BLaER1 treated with 17β-estradiol and CSF1 and Interleukin-3, amounts not matched to agents 10 nM and 100 nM (cell line): Measurements from ENCODE around the gene IGF2BP3.

Experiments used
- H3K27ac ChIP-seq, 11 experiments: shearing (Covaris generic); formaldehyde crosslinking; 2 replicates each; pipeline ENCODE4 v1.8.1; 2022
- H3K27me3 ChIP-seq, 11 experiments: shearing (Covaris generic); formaldehyde crosslinking; 2 replicates each; pipeline ENCODE4 v1.8.1; 2022
- H3K36me3 ChIP-seq, 11 experiments: shearing (Covaris generic); formaldehyde crosslinking; 2 replicates each; pipeline ENCODE4 v1.8.1; 2022
- H3K4me1 ChIP-seq, 10 experiments: shearing (Covaris generic); formaldehyde crosslinking; 2 replicates each; pipeline ENCODE4 v1.8.1; 2022
- H3K4me2 ChIP-seq, 11 experiments: shearing (Covaris generic); formaldehyde crosslinking; 2 replicates each; pipeline ENCODE4 v1.8.1; 2022
- H3K4me3 ChIP-seq, 10 experiments: shearing (Covaris generic); formaldehyde crosslinking; 2 replicates each; pipeline ENCODE4 v1.8.1; 2022
- H3K9ac ChIP-seq, 11 experiments: shearing (Covaris generic); formaldehyde crosslinking; 2 replicates each; pipeline ENCODE4 v1.8.1; 2022
- H3K9me3 ChIP-seq, 11 experiments: shearing (Covaris generic); formaldehyde crosslinking; replicated peaks in 1 of 11; 2 replicates each; pipeline ENCODE4 v1.8.1; 2022
- H4K20me1 ChIP-seq, 11 experiments: shearing (Covaris generic); formaldehyde crosslinking; 2 replicates each; pipeline ENCODE4 v1.8.1; 2022
- Cebpa-rat ChIP-seq, 11 experiments: shearing (Covaris generic); IDR thresholded peaks; 2 replicates each; pipeline ENCODE4 v1.8.1; 2022

The IGF2BP3 gene

DNA sequence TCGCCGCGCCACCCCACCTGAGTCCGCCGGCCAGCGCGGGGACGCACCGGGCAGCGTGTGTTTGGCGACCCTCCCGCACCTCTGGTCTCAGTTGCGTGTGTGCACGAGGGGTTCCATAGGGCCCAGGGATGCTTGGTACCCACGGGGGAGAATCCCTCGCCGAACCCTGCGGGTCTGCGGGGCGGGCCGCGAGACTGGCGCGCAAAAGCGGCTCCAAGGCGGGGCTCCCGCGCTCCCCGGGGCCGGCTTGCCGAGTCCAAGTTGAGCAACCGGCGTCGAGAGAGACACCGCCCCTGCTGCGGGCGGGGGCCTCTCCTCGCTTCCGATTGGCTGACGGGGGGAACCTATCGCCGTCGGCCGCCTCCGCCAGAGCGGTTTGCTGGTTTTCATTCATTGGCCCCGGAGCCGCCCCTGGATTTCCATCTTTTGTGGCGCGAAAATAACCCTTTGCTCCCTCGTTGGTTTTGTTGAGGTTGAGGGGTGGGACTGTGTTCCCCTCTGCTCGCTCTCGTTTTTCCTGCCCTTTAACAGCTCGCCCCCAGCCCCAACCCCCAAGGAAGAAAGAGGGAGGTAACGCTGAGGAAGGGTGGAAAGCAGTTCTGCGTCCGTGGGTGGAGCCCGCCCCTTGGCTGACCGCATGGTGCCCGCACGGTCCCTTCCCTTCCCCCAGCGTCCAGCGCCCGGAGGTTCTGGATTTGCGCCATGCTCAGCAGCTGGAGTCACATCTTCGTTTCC, 4.0 kb upstream of the IGF2BP3 start:
- Histone ChIP-seq H3K9ac (peak overlapping the region in 9 of 11 experiments; percentile 18 to 60 (median 46); a peak in 8 of 22 replicates), H3K4me1 (peaks cover 23 to 32% (median 27%) of the 10 kb centered on the region in 10 experiments), H3K27me3 (peaks cover 95 to 98% (median 96%) of the 10 kb centered on the region in 11 experiments), H3K36me3 (no peaks in the 10 kb centered on the region), H3K4me3 (peak overlapping the region; percentile 42 to 68 (median 52)), H3K9me3 (peaks cover 0 to 4% (median 0%) of the 10 kb centered on the region in 11 experiments; a peak in 2 of 22 replicates), H3K27ac (peak overlapping the region in 3 of 11 experiments; percentile 14 to 45 (median 24); a peak in 2 of 22 replicates), H4K20me1 (peaks cover 0 to 70% (median 45%) of the 10 kb centered on the region in 11 experiments; a peak in 19 of 22 replicates), H3K4me2 (peak overlapping the region; percentile 74 to 98 (median 93))
- peak in 7 of 11 experiments; percentile 37 to 84 (median 46); a peak in 9 of 22 replicates for TF ChIP-seq Cebpa-rat (IDR thresholded peaks at IDR 0.05)

GRCh38 chr7:23473844-23474093, 3.5 kb upstream of the IGF2BP3 start:
- peak overlapping the region; percentile 42 to 68 (median 52) for H3K4me3 ChIP-seq

DNA sequence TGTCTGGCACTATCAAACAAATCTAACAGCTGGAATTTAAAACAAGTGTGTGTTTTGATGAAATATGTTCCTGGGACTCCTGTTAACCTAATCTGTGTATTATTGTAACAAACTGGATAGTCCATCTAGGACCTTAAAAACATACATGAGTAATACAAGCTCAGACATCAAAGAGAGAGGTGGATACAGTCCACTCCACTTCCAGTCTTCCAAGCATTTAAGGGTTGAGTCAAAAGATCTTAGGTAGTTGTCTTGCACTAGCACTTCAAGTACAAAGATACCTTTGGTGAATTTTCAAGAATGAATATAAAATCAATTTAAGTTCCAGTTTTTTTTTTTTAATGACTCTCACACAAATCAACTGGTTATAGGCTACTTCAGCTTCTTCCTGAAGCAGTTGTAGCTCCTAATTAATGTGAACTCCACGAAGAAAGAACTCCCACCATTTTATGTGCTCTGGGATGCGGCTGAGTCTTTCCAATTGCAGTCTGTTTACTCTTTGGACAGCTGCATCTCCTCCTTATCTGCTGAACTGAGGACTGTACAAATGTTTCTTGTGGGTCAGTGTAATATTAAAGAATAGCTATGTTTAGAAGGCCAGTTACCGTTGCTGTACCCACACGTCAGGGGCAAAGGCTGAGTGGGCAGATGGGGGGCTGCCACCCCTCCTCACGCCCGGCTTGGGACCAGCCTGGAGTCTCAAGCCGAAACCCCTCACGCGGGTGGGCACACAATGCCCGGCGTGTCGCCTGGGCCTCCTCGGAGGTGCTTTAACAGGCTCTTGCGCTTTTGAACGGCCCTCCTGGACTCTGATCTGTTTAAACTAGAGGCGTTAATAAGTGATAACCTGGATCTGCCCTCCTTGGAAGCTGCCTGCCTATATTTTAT, 2.9 kb upstream of the IGF2BP3 start:
- no peak for TF ChIP-seq Cebpa-rat (IDR thresholded peaks at IDR 0.05)
- H3K36me3 ChIP-seq: no peaks in the 10 kb centered on the region
- H3K4me3 ChIP-seq: peak overlapping the region; percentile 42 to 68 (median 52); a peak in 15 of 20 replicates
- H3K9ac ChIP-seq: peak overlapping the region in 3 of 11 experiments; percentile 45 to 60 (median 49); a peak in 2 of 22 replicates
- peak overlapping the region; percentile 74 to 98 (median 93); a peak in 20 of 22 replicates for H3K4me2 ChIP-seq
- peaks cover 0 to 4% (median 0%) of the 10 kb centered on the region in 11 experiments; a peak in 2 of 22 replicates for H3K9me3 ChIP-seq
- peaks cover 95 to 98% (median 96%) of the 10 kb centered on the region in 11 experiments for H3K27me3 ChIP-seq
- peaks cover 0 to 81% (median 55%) of the 10 kb centered on the region in 11 experiments; a peak in 19 of 22 replicates for H4K20me1 ChIP-seq
- peaks cover 34 to 42% (median 37%) of the 10 kb centered on the region in 10 experiments for H3K4me1 ChIP-seq
- no peak overlapping the region; a peak in 1 of 22 replicates for H3K27ac ChIP-seq

More at GRCh38 chr7:23473844-23474093, 3.5 kb upstream of the IGF2BP3 start:
- peaks cover 0 to 75% (median 50%) of the 10 kb centered on the region in 11 experiments; a peak in 19 of 22 replicates for H4K20me1 ChIP-seq
- no peak for TF ChIP-seq Cebpa-rat (IDR thresholded peaks at IDR 0.05)
- H3K27ac ChIP-seq: peak overlapping the region in 3 of 11 experiments; percentile 14 to 45 (median 24); a peak in 2 of 22 replicates
- peak overlapping the region in 9 of 11 experiments; percentile 18 to 60 (median 46); a peak in 8 of 22 replicates for H3K9ac ChIP-seq
- no peaks in the 10 kb centered on the region for H3K36me3 ChIP-seq
- H3K4me2 ChIP-seq: peak overlapping the region; percentile 74 to 98 (median 93)
- H3K4me1 ChIP-seq: peaks cover 28 to 37% (median 32%) of the 10 kb centered on the region in 10 experiments
- peaks cover 95 to 98% (median 96%) of the 10 kb centered on the region in 11 experiments for H3K27me3 ChIP-seq
- peaks cover 0 to 4% (median 0%) of the 10 kb centered on the region in 11 experiments; a peak in 2 of 22 replicates for H3K9me3 ChIP-seq

- Histone ChIP-seq H3K36me3 (no peaks in the 10 kb centered on the region), H3K9ac (no peak overlapping the region), H3K4me3 (no peak overlapping the region), H3K4me1 (peaks cover 36 to 49% (median 42%) of the 10 kb centered on the region in 10 experiments), H3K9me3 (peaks cover 0 to 4% (median 0%) of the 10 kb centered on the region in 11 experiments; a peak in 2 of 22 replicates), H4K20me1 (peaks cover 0 to 87% (median 62%) of the 10 kb centered on the region in 11 experiments; a peak in 19 of 22 replicates), H3K27me3 (peaks cover 95 to 98% (median 96%) of the 10 kb centered on the region in 11 experiments), H3K4me2 (no peak overlapping the region), H3K27ac (no peak overlapping the region)
- TF ChIP-seq Cebpa-rat (IDR thresholded peaks at IDR 0.05): no peak
Measured at GRCh38 chr7:23472556-23472955, 2.3 kb upstream of the IGF2BP3 start.

- H3K27me3 ChIP-seq: peaks cover 95 to 98% (median 96%) of the 10 kb centered on the region in 11 experiments
- H3K27ac ChIP-seq: no peak overlapping the region
- peaks cover 0 to 4% (median 0%) of the 10 kb centered on the region in 11 experiments; a peak in 2 of 22 replicates for H3K9me3 ChIP-seq
- H4K20me1 ChIP-seq: peaks cover 0 to 90% (median 66%) of the 10 kb centered on the region in 11 experiments; a peak in 19 of 22 replicates
- peaks cover 36 to 50% (median 42%) of the 10 kb centered on the region in 10 experiments for H3K4me1 ChIP-seq
- H3K4me2 ChIP-seq: no peak overlapping the region
- H3K4me3 ChIP-seq: no peak overlapping the region
- TF ChIP-seq Cebpa-rat (IDR thresholded peaks at IDR 0.05): no peak
- H3K36me3 ChIP-seq: no peaks in the 10 kb centered on the region
- H3K9ac ChIP-seq: no peak overlapping the region
Measured at GRCh38 chr7:23472046-23472445, 1.8 kb upstream of the IGF2BP3 start.

GRCh38 chr7:23471106-23471859, 992 bp upstream of the IGF2BP3 start:
- H3K4me3 ChIP-seq: peak overlapping the region in 3 of 10 experiments; percentile 43 to 54 (median 54); a peak in 5 of 20 replicates
- no peak for TF ChIP-seq Cebpa-rat (IDR thresholded peaks at IDR 0.05)
- peaks cover 0 to 89% (median 66%) of the 10 kb centered on the region in 11 experiments; a peak in 19 of 22 replicates for H4K20me1 ChIP-seq
- H3K9ac ChIP-seq: no peak overlapping the region
- H3K27ac ChIP-seq: no peak overlapping the region
- H3K36me3 ChIP-seq: no peaks in the 10 kb centered on the region
- H3K4me2 ChIP-seq: peak overlapping the region in 5 of 11 experiments; percentile 34 to 96 (median 82); a peak in 11 of 22 replicates
- H3K27me3 ChIP-seq: peaks cover 95 to 98% (median 96%) of the 10 kb centered on the region in 11 experiments
- peaks cover 36 to 50% (median 42%) of the 10 kb centered on the region in 10 experiments for H3K4me1 ChIP-seq
- peaks cover 0 to 4% (median 0%) of the 10 kb centered on the region in 11 experiments; a peak in 2 of 22 replicates for H3K9me3 ChIP-seq

DNA sequence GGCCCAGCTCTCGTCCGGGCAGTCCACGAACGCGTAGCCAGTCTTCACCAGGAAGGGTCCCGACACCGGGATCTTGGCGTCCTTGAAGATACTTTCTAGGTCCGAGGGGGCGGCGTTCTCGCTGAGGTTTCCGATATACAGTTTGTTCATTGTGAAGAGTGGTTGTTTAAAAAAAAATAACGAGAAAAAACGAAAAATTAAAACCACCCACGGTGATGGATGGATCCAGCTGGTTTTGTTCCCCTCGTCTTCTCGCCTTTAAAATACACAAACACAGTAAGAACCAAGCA, 385 bp downstream of the IGF2BP3 start:
- Histone ChIP-seq H3K4me2 (peak overlapping the region; percentile 71 to 96 (median 78); a peak in 20 of 22 replicates), H3K4me3 (peak overlapping the region; percentile 23 to 64 (median 51); a peak in 16 of 20 replicates), H3K9ac (peak overlapping the region in 4 of 11 experiments; percentile 18 to 36 (median 24); a peak in 2 of 22 replicates), H3K36me3 (no peaks in the 10 kb centered on the region), H4K20me1 (peaks cover 0 to 85% (median 66%) of the 10 kb centered on the region in 11 experiments; a peak in 19 of 22 replicates), H3K9me3 (peaks cover 0 to 4% (median 0%) of the 10 kb centered on the region in 11 experiments; a peak in 2 of 22 replicates), H3K4me1 (peaks cover 36 to 54% (median 42%) of the 10 kb centered on the region in 10 experiments), H3K27me3 (peaks cover 100% of the 10 kb centered on the region in 11 experiments), H3K27ac (no peak overlapping the region)
- TF ChIP-seq Cebpa-rat (IDR thresholded peaks at IDR 0.05): no peak
